ENCODE results near the gene OLIG2. TPM values are rescaled to one million over a fixed set of nuclear protein-coding genes. Genes with fewer than 3 reads are reported as not detected.

Gene OLIG2
- total RNA-seq, 1 donor, result not detected

GRCh38 chr21:33070998-33071769, 45.4 kb downstream of the OLIG2 start:
- no peaks in the 10 kb centered on the region for H3K79me2 ChIP-seq (ENCODE audit: insufficient read depth, low read length)
- no peaks in the 10 kb centered on the region for H3K4me1 ChIP-seq (ENCODE audit: insufficient read depth, low read length)
- H3K36me3 ChIP-seq (ENCODE audit: insufficient read depth, low read length), result no peaks in the 10 kb centered on the region
- H3K27me3 ChIP-seq (ENCODE audit: insufficient read depth, low read length), result peaks cover 96% of the 10 kb centered on the region
- no peak overlapping the region for H3K4me2 ChIP-seq (ENCODE audit: insufficient read depth, low read length)
- no peak overlapping the region for H2AFZ ChIP-seq (ENCODE audit: low read length)
- no peaks in the 10 kb centered on the region for H4K20me1 ChIP-seq (ENCODE audit: insufficient read depth, low read length)
- no peak for DNase-seq (ENCODE audit: insufficient read length, low spot score, missing footprints)
- TF ChIP-seq, protein P1, sequence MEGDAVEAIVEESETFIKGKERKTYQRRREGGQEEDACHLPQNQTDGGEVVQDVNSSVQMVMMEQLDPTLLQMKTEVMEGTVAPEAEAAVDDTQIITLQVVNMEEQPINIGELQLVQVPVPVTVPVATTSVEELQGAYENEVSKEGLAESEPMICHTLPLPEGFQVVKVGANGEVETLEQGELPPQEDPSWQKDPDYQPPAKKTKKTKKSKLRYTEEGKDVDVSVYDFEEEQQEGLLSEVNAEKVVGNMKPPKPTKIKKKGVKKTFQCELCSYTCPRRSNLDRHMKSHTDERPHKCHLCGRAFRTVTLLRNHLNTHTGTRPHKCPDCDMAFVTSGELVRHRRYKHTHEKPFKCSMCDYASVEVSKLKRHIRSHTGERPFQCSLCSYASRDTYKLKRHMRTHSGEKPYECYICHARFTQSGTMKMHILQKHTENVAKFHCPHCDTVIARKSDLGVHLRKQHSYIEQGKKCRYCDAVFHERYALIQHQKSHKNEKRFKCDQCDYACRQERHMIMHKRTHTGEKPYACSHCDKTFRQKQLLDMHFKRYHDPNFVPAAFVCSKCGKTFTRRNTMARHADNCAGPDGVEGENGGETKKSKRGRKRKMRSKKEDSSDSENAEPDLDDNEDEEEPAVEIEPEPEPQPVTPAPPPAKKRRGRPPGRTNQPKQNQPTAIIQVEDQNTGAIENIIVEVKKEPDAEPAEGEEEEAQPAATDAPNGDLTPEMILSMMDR (IDR thresholded peaks at IDR 0.05; ENCODE audit: extremely low read depth, low read depth, low read length), result no peak
- no peak overlapping the region for H3K4me3 ChIP-seq (ENCODE audit: insufficient read depth, low read length)
- no peak overlapping the region for H3K27ac ChIP-seq (ENCODE audit: low read depth, low read length)
- peaks cover 3% of the 10 kb centered on the region for H3K9me3 ChIP-seq (ENCODE audit: low read depth, low read length)

GRCh38 chr21:33071770-33072306, 46.1 kb downstream of the OLIG2 start:
- H3K4me1 ChIP-seq (ENCODE audit: insufficient read depth, low read length), result no peaks in the 10 kb centered on the region
- peak overlapping the region; percentile 57 for H3K4me3 ChIP-seq (ENCODE audit: insufficient read depth, low read length)
- no peaks in the 10 kb centered on the region for H3K36me3 ChIP-seq (ENCODE audit: insufficient read depth, low read length)
- peak overlapping the region; percentile 70 for H3K4me2 ChIP-seq (ENCODE audit: insufficient read depth, low read length)
- H3K27me3 ChIP-seq (ENCODE audit: insufficient read depth, low read length), result peaks cover 94% of the 10 kb centered on the region
- H3K79me2 ChIP-seq (ENCODE audit: insufficient read depth, low read length), result no peaks in the 10 kb centered on the region
- no peak overlapping the region for H2AFZ ChIP-seq (ENCODE audit: low read length)
- H3K27ac ChIP-seq (ENCODE audit: low read depth, low read length), result no peak overlapping the region
- no peaks in the 10 kb centered on the region for H4K20me1 ChIP-seq (ENCODE audit: insufficient read depth, low read length)
- peaks cover 3% of the 10 kb centered on the region for H3K9me3 ChIP-seq (ENCODE audit: low read depth, low read length)
- TF ChIP-seq, protein P1 (IDR thresholded peaks at IDR 0.05; ENCODE audit: extremely low read depth, low read depth, low read length), result no peak
- no peak for DNase-seq (ENCODE audit: insufficient read length, low spot score, missing footprints)

DNA sequence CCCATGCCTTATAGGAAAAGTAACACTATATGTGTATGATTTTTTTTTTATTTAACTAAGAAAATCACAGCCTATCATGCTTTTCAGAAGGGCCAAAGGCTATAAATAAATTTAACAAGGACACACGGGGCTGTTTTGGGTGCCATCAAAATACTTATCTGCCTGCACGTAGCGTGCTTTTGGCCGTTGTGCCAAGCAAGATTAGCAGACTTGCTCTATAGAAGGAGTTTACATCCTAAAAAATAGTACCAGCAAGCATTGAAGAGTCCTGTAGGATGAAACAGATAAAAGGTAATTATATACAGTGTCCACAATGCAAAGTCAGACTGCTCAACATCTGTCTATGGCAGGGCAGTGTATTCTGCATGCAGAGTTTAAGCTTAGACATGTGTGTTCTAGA, 47.9 kb downstream of the OLIG2 start:
- peaks cover 94% of the 10 kb centered on the region for H3K27me3 ChIP-seq (ENCODE audit: insufficient read depth, low read length)

DNA sequence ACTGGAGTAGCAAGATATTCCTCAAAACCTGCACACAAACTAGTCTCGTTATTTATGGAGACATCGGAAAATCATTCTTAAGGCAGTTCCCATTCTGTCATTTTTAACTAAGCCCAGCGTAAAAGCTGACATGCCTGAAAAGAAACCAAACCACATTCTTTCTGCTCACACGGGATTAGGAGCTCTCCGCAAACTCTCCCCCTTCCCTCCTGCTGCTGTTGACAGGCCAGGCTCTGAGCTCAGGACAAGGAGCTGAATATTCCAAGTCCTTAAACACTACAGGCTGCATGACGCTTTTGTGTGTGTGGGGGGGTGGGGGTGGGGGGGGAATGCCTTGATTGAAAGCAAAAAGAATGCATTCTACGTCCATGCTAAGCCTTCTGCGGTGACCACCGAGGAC, 49.4 kb downstream of the OLIG2 start:
- H3K36me3 ChIP-seq (ENCODE audit: insufficient read depth, low read length), result no peaks in the 10 kb centered on the region
- H3K27me3 ChIP-seq (ENCODE audit: insufficient read depth, low read length), result peaks cover 79% of the 10 kb centered on the region
- H3K79me2 ChIP-seq (ENCODE audit: insufficient read depth, low read length), result no peaks in the 10 kb centered on the region
- no peak overlapping the region for H3K27ac ChIP-seq (ENCODE audit: low read depth, low read length)
- no peak for DNase-seq (ENCODE audit: insufficient read length, low spot score, missing footprints)
- H3K4me2 ChIP-seq (ENCODE audit: insufficient read depth, low read length), result no peak overlapping the region
- TF ChIP-seq, protein P1 (IDR thresholded peaks at IDR 0.05; ENCODE audit: extremely low read depth, low read depth, low read length), result no peak
- H3K4me1 ChIP-seq (ENCODE audit: insufficient read depth, low read length), result peaks cover 2% of the 10 kb centered on the region
- no peak overlapping the region for H2AFZ ChIP-seq (ENCODE audit: low read length)
- no peak overlapping the region for H3K4me3 ChIP-seq (ENCODE audit: insufficient read depth, low read length)
- H3K9me3 ChIP-seq (ENCODE audit: low read depth, low read length), result no peaks in the 10 kb centered on the region
- H4K20me1 ChIP-seq (ENCODE audit: insufficient read depth, low read length), result no peaks in the 10 kb centered on the region

More for the DNA sequence above, 47.9 kb downstream of the OLIG2 start:
- no peaks in the 10 kb centered on the region for H4K20me1 ChIP-seq (ENCODE audit: insufficient read depth, low read length)
- TF ChIP-seq, protein P1 (IDR thresholded peaks at IDR 0.05; ENCODE audit: extremely low read depth, low read depth, low read length), result no peak
- H3K36me3 ChIP-seq (ENCODE audit: insufficient read depth, low read length), result no peaks in the 10 kb centered on the region
- no peaks in the 10 kb centered on the region for H3K4me1 ChIP-seq (ENCODE audit: insufficient read depth, low read length)
- H3K27ac ChIP-seq (ENCODE audit: low read depth, low read length), result no peak overlapping the region
- no peak overlapping the region for H3K4me3 ChIP-seq (ENCODE audit: insufficient read depth, low read length)
- no peak overlapping the region for H3K4me2 ChIP-seq (ENCODE audit: insufficient read depth, low read length)
- peaks cover 3% of the 10 kb centered on the region for H3K9me3 ChIP-seq (ENCODE audit: low read depth, low read length)
- H2AFZ ChIP-seq (ENCODE audit: low read length), result no peak overlapping the region
- DNase-seq (ENCODE audit: insufficient read length, low spot score, missing footprints), result no peak
- H3K79me2 ChIP-seq (ENCODE audit: insufficient read depth, low read length), result no peaks in the 10 kb centered on the region
